HG03457 (cell line): ENCODE results near the gene ADAM22.

ENCODE experiments used
- ATAC-seq: cut with Tn5 transposase; IDR thresholded peaks from one replicate; pipeline ENCODE4 v1.9.1; 2021; ENCODE audit warnings: moderate number of reproducible peaks; ENCODE audit not compliant: unreplicated experiment

The ADAM22 gene

DNA sequence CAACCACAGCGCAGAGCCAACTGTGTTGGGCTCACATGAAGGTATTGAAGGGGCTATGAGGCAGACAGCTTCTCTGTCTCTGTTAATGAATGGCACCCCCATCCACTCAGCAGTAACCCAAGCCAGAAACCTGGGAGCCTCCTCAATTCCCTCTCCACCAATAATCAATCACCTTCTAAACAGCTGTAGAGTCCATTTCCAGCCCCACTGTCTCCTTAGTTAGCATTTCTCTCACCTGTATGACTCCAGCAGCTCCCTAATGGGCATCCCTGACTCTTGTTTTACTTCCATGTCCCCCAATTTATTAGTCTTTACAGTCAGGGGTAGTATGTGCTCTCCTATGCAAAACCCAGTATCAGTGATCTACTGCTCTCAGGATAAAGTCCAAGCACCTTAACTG lies 278.9 kb downstream of the ADAM22 start:
- ATAC-seq: no peak

- no peak for ATAC-seq
Observed at GRCh38 chr7:88214456-88214855, 280.4 kb downstream of the ADAM22 start.

- ATAC-seq: no peak
Observed at GRCh38 chr7:88215295-88215694, 281.2 kb downstream of the ADAM22 start.

DNA sequence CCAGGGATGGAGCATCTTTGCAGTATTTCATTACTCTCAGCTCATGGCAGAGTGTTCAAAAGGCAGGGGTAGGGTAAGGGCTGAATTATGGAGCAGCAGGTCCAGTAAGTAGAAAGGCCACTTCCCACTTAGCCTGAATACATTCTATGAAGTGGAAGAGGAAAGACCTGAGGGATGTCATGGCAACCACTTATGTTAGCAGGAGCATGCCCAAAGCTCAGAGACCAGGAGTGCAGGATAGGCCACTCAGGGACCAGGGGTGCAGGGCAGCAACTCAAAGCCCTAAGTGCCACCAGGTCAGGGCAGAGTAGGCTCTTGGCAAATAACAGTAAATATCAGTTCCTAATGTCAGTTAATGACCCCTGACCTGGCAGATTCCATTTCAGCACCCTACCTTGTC lies 282.2 kb downstream of the ADAM22 start:
- no peak for ATAC-seq

GRCh38 chr7:88217675-88218428 lies 283.8 kb downstream of the ADAM22 start:
- peak; percentile 77 for ATAC-seq

GRCh38 chr7:88218429-88218745 lies 284.3 kb downstream of the ADAM22 start:
- ATAC-seq: no peak

DNA sequence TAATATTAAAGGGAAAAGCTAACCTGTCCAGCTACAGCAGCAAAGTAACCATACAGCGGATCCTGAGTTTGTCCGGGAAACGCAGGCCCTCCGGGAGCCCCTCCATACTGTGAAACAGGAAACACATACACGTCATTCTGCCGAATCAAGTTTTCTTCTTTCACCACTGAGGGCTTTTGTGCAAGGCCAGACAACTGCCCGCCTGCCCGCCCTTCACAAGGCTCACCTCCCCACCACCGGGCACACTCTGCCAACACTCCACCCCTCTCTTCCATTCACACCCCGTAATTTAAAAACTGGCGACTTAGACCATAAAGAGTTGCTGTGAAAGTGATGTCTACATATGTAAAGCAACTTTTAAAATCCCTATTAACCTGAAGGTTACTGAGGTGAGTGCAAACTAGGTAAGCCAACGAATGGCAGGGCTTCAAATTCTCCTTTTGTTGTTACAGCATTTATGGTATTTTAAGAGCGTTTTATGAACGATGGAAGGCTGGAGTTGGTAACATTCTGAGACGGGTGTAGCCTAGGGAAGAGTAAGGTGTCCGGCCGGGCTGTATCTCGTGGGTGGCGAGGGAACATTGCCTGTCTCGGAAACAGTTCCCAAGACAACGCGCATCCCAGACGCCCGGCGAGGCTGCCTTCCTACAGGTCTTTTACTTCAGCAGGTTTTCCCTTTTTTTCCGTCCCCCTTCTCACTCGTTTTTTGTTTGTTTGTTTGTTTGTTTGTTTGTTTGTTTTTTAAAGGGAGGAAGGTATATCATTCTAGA lies 285.0 kb downstream of the ADAM22 start:
- peak; percentile 27 for ATAC-seq

- peak; percentile 47 for ATAC-seq
Observed at GRCh38 chr7:88219781-88220747, 286.0 kb downstream of the ADAM22 start, which contains the start of gene SRI. TSS of gene SRI (minus strand) at chr7:88220038. CDS start at chr7:88220026, 12 bp downstream.

DNA sequence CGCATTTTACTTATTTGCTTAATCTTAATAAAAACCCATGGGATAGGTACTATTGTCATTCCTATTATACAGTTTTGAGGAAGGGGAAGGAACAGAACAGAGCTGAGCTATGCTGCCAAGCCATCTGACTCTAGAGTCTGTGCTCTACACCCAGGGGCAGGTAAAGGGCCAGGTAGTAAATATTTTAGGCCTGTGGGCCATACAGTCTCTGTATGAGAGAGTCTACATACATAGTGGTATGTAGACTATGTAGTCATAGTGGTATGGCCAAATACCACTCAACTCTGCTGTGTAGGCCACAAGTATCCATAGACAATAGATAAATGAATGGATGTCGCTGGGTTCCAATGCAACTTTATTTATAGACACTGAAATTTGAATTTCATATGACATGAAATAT lies 289.2 kb downstream of the ADAM22 start:
- ATAC-seq: no peak

GRCh38 chr7:88224601-88225275 lies 290.7 kb downstream of the ADAM22 start:
- no peak for ATAC-seq

GRCh38 chr7:88226201-88226600 lies 292.1 kb downstream of the ADAM22 start:
- ATAC-seq: no peak

DNA sequence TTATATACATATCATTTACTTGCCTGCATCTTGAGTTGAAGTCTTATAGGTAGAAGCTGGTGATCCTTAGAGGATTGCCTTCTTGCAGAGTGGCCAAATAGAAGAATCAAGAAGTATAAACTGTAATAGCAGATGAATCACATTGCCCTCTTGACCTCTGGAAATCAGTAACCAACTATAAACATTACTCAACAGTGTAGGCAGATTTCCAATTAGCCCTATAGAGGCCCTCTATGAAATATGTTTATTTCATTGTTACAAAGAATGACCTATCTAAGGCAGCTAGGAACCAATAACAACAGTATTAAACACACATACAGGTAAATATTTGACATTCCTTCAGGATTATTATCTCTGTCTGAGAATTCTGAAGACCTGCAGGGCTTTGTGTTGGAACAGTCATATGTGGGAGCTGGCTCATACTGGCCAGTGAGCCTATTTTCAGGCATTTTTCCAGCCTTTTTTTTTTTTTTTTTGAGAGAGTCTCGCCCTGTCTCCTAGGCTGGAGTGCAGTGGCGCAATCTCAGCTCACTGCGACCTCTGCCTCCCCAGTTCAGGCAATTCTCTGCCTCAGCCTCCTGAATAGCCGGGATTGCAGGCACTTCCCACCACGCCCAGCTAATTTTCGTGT lies 292.9 kb downstream of the ADAM22 start:
- no peak for ATAC-seq

- ATAC-seq: no peak
Observed at GRCh38 chr7:88229302-88229995, 295.4 kb downstream of the ADAM22 start.

DNA sequence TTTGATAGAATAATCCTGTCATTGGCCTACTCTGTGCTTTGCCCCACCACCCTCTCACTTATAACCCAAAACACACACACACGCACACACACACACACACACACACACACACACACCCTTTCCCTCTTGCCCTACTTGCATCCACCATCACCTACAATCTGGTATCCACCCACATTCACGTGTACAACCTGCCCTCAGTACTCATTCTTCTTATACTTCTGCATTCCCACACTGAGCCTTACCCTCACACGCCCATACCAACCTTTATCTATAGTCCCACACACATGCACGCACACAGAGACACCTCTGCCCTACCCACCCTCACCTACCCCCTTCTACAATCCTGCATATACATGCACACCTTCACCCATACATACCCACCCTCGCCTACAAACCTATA lies 296.6 kb downstream of the ADAM22 start:
- no peak for ATAC-seq

DNA sequence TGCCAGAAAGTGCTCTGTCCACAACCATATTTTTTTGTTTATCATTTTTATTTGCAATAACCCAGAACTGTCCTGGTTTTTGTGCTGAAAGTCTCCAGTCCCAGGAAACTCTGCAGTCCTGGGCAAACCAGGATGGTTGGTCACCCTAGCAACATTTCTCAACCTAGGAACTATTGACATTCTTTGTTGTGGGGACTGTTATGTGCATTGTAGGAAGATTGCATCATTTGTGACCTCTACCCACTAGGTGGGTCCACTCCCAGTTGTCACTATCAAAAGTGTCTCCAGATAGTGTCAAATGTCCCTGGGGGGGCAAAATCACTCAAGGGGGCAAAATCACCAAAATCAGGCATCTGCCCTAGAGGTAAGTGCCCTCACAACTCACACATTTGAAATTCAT lies 299.8 kb downstream of the ADAM22 start:
- no peak for ATAC-seq

DNA sequence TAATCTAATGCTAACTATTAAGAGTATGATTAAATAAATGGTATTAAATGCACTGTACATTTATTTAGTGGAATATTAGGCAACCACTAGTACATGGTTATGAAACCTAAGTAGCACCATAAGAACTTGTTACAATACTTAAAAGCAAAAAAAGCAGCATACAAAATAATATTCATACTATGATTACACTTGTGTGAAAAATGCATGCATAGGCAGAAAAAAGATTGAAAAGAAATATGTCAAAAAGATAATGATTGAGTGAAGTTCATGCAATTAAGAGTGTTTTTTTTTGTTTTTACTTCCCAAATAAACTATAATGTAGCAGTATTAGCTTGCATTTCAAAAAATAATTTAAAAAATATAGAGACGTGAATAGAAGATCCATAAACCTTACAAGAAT lies 305.8 kb downstream of the ADAM22 start:
- ATAC-seq: no peak

DNA sequence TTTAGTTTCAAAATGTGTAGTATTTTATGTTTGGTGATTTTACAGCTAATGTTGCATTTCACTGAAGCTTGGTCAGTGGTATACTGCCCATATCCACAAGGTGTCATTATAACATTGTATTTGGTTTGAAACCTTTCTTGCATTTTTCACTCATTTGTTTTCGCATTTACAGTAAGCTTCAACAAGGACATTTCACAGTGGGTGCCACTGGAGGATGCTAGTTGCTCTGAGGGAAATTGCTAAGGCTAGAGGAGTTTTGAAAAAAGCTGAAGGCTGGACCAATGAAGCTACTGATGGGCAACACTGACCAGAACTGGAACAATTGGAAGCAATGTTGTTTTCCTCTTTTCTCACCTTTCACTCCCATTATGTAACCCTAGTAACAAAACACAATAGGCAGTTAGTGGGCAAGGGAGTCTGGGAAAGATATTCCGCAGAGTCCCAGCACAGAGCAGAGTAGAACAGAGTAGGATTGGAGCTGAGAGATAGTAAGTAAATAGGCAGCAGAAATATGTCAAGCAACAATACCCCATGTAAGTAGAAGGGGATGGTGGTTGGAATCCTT lies 309.4 kb downstream of the ADAM22 start:
- peak; percentile 69 for ATAC-seq

DNA sequence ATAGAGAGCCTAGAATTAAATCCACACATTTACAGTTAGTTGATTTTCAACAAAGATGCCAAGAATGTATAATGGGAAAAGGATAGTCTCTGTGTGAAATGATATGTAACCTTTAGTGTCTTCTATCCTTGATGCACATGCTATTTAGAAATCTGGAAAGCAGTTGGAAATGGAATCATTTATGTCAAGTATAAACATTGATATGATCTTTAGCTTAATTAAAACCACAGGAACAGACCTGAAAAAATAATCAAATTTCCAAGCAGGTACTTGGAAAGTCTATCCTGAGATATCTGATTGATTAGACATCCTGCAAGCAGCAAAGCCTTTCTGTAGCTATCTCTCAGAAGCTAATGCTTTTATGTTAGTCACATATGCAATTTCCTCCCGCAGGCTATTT lies 310.2 kb downstream of the ADAM22 start:
- no peak for ATAC-seq
